ENCODE measurements around the gene EGFL8.

DNA sequence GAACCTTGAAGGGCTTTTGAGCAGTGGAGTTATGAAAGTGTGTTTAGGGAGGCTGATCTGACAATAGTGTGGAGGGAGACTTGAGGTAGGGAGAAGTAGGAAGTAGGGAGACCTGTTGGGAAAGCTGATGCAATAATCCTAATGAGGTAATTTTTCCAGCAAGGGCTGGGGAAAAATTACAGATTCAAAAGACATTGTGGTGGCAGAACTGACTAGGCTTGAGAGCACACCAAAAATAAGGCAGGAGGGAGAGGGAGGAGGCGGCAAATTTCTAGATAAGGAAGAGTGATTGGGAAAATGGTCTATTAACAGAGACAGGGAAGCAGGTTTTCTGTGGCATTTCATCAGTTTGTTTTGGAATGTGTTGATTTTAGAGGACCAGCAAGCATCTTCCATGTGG lies 18.1 kb upstream of the EGFL8 start:
- no peak for TF ChIP-seq EZH2 (IDR thresholded peaks at IDR 0.05)
- TF ChIP-seq, protein P1, sequence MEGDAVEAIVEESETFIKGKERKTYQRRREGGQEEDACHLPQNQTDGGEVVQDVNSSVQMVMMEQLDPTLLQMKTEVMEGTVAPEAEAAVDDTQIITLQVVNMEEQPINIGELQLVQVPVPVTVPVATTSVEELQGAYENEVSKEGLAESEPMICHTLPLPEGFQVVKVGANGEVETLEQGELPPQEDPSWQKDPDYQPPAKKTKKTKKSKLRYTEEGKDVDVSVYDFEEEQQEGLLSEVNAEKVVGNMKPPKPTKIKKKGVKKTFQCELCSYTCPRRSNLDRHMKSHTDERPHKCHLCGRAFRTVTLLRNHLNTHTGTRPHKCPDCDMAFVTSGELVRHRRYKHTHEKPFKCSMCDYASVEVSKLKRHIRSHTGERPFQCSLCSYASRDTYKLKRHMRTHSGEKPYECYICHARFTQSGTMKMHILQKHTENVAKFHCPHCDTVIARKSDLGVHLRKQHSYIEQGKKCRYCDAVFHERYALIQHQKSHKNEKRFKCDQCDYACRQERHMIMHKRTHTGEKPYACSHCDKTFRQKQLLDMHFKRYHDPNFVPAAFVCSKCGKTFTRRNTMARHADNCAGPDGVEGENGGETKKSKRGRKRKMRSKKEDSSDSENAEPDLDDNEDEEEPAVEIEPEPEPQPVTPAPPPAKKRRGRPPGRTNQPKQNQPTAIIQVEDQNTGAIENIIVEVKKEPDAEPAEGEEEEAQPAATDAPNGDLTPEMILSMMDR (IDR thresholded peaks at IDR 0.05), result no peak
